HepG2 (cell line): ENCODE measurements around the gene CEACAM3. TPM values are rescaled to one million over a fixed set of nuclear protein-coding genes. Genes with fewer than 3 reads are reported as not detected.
A peak's percentile ranks its signal among the peaks of the same experiment; 100 is the strongest.

ENCODE experiments used
- CENPT ChIP-seq: sonication (generic); formaldehyde crosslinking; IDR thresholded peaks from 2 replicates; pipeline ENCODE4 v1.8.0; 2022; ENCODE audit warnings: low read depth, mild to moderate bottlenecking, moderate library complexity, missing genetic modification reagents
- DNMT1 ChIP-seq: sonication (generic); formaldehyde crosslinking; IDR thresholded peaks from 2 replicates; pipeline ENCODE4 v1.5.1; 2020; ENCODE audit warnings: mild to moderate bottlenecking, missing genetic modification reagents
- EP300 ChIP-seq, 3 experiments: sonication (generic) in 1 of 3; formaldehyde crosslinking in 1 of 3; IDR thresholded peaks; 2 replicates each; pipeline versions ENCODE4 v1.5.1 to v1.6.1; 2011 to 2020; ENCODE audit warnings: low read depth in 2 of 3, low read length in 2 of 3, borderline replicate concordance in 1 of 3, improper control_type of control experiment in 1 of 3, mild to moderate bottlenecking in 1 of 3, missing genetic modification reagents in 1 of 3, moderate library complexity in 1 of 3
- FOXP1 ChIP-seq, 2 experiments: fragments of 450-650 bp in 1 of 2; IDR thresholded peaks; 2 replicates each; pipeline ENCODE4 v1.6.1; 2017 to 2018; ENCODE audit warnings: antibody characterized with exemption in 1 of 2
- GATA4 ChIP-seq: sonication (generic); IDR thresholded peaks from 2 replicates; pipeline ENCODE4 v1.6.1; 2016; ENCODE audit warnings: antibody characterized with exemption, low read depth, borderline replicate concordance
- HOXD1 ChIP-seq: sonication (generic); formaldehyde crosslinking; IDR thresholded peaks from 2 replicates; pipeline ENCODE4 v1.5.0; 2020; ENCODE audit warnings: missing genetic modification reagents
- KLF6 ChIP-seq: IDR thresholded peaks from 2 replicates; pipeline ENCODE4 v1.8.0; 2016; ENCODE audit warnings: missing biosample characterization, missing genetic modification reagents
- MTERF4 ChIP-seq: sonication (generic); formaldehyde crosslinking; IDR thresholded peaks from 2 replicates; pipeline ENCODE4 v1.8.0; 2023; ENCODE audit warnings: mild to moderate bottlenecking, missing genetic modification reagents
- NONO ChIP-seq, 2 experiments: fragments of 450-650 bp in 1 of 2; sonication (generic) in 1 of 2; formaldehyde crosslinking in 1 of 2; IDR thresholded peaks in 1 of 2; conservative IDR thresholded peaks in 1 of 2; 2 replicates each; pipeline versions ENCODE4 v1.6.1 to v1.8.0; 2017 to 2022; ENCODE audit warnings: mild to moderate bottlenecking in 1 of 2, missing genetic modification reagents in 1 of 2, moderate library complexity in 1 of 2
- POGK ChIP-seq: sonication (generic); formaldehyde crosslinking; conservative IDR thresholded peaks from 2 replicates; pipeline ENCODE4 v1.8.0; 2022; ENCODE audit warnings: mild to moderate bottlenecking, moderate library complexity, missing genetic modification reagents
- POLR2G ChIP-seq: fragments of 200-400 bp; formaldehyde crosslinking; IDR thresholded peaks from 2 replicates; pipeline ENCODE4 v1.6.1; 2018; ENCODE audit warnings: mild to moderate bottlenecking, low read depth, low read length, moderate library complexity
- PRPF4 ChIP-seq: fragments of 200-400 bp; formaldehyde crosslinking; IDR thresholded peaks from 2 replicates; pipeline ENCODE4 v1.6.1; 2016; ENCODE audit warnings: low read length, low read depth; ENCODE audit not compliant: poor library complexity, severe bottlenecking
- RFXAP ChIP-seq: sonication (generic); formaldehyde crosslinking; IDR thresholded peaks from 2 replicates; pipeline ENCODE4 v1.4.0; 2020; ENCODE audit warnings: missing genetic modification reagents, borderline replicate concordance
- SMAD3 ChIP-seq: sonication (generic); formaldehyde crosslinking; IDR thresholded peaks from 2 replicates; pipeline ENCODE4 v1.4.0; 2020; ENCODE audit warnings: missing genetic modification reagents
- SMAD9 ChIP-seq: sonication (generic); formaldehyde crosslinking; IDR thresholded peaks from 2 replicates; pipeline ENCODE4 v1.5.1; 2020; ENCODE audit warnings: mild to moderate bottlenecking, missing genetic modification reagents
- SMYD3 ChIP-seq: sonication (generic); formaldehyde crosslinking; IDR thresholded peaks from 2 replicates; pipeline ENCODE4 v1.8.1; 2023; ENCODE audit warnings: mild to moderate bottlenecking, missing genetic modification reagents
- WIZ ChIP-seq: sonication (generic); formaldehyde crosslinking; IDR thresholded peaks from 2 replicates; pipeline ENCODE4 v1.5.1; 2020; ENCODE audit warnings: mild to moderate bottlenecking, missing genetic modification reagents
- ZBTB1 ChIP-seq: sonication (generic); formaldehyde crosslinking; IDR thresholded peaks from 2 replicates; pipeline ENCODE4 v1.4.0; 2020; ENCODE audit warnings: missing genetic modification reagents, borderline replicate concordance
- ZBTB42 ChIP-seq: sonication (generic); formaldehyde crosslinking; IDR thresholded peaks from 2 replicates; pipeline ENCODE4 v1.5.0; 2020; ENCODE audit warnings: mild to moderate bottlenecking, missing genetic modification reagents
- ZNF143 ChIP-seq: sonication (generic); formaldehyde crosslinking; IDR thresholded peaks from 2 replicates; pipeline ENCODE4 v1.4.0; 2020; ENCODE audit warnings: missing genetic modification reagents
- ZNF225 ChIP-seq: sonication (generic); formaldehyde crosslinking; IDR thresholded peaks from 2 replicates; pipeline ENCODE4 v1.4.0; 2020; ENCODE audit warnings: mild to moderate bottlenecking, missing genetic modification reagents
- ZNF615 ChIP-seq: sonication (generic); formaldehyde crosslinking; IDR thresholded peaks from 2 replicates; pipeline ENCODE4 v1.5.0; 2020; ENCODE audit warnings: mild to moderate bottlenecking, missing genetic modification reagents, borderline replicate concordance
- ZNF720 ChIP-seq: sonication (generic); formaldehyde crosslinking; IDR thresholded peaks from 2 replicates; pipeline ENCODE4 v1.4.0; 2020; ENCODE audit warnings: missing genetic modification reagents
- polyA plus RNA-seq, 8 experiments: library from polyadenylated mRNA; depleted of rRNA in 3 of 8; stranded (reverse) in 7 of 8; unstranded in 1 of 8; fragments of >200 nt; fragmentation: Illumina TruSeq in 4 of 8; extraction: Trizol in 4 of 8; gene quantifications; 2 replicates each; pipeline versions ENCODE4 v1.2.1 to v1.2.3, GENCODE V29; 2011 to 2016; ENCODE audit warnings: low read depth in 4 of 8, missing spikeins in 1 of 8, mixed read lengths in 1 of 8; ENCODE audit not compliant: insufficient read depth in 1 of 8
- total RNA-seq, 5 experiments: library from RNA; depleted of rRNA; stranded (reverse); fragments of >200 nt; fragmentation: Illumina TruSeq; extraction: Trizol; gene quantifications; 2 replicates each; pipeline ENCODE4 v1.2.3, GENCODE V29; 2016; ENCODE audit warnings: low read depth in 1 of 5
- TF ChIP-seq, protein P1 (sequence below): sonication (generic); formaldehyde crosslinking; IDR thresholded peaks from 2 replicates; pipeline ENCODE4 v1.9.0; 2021; ENCODE audit warnings: missing genetic modification reagents, borderline replicate concordance

The CEACAM3 gene
- total and polyA plus RNA-seq, 2 of the 13 experiments (the other 11 are each of a cell fraction or from before 2014, with no cell fraction given), result not detected

DNA sequence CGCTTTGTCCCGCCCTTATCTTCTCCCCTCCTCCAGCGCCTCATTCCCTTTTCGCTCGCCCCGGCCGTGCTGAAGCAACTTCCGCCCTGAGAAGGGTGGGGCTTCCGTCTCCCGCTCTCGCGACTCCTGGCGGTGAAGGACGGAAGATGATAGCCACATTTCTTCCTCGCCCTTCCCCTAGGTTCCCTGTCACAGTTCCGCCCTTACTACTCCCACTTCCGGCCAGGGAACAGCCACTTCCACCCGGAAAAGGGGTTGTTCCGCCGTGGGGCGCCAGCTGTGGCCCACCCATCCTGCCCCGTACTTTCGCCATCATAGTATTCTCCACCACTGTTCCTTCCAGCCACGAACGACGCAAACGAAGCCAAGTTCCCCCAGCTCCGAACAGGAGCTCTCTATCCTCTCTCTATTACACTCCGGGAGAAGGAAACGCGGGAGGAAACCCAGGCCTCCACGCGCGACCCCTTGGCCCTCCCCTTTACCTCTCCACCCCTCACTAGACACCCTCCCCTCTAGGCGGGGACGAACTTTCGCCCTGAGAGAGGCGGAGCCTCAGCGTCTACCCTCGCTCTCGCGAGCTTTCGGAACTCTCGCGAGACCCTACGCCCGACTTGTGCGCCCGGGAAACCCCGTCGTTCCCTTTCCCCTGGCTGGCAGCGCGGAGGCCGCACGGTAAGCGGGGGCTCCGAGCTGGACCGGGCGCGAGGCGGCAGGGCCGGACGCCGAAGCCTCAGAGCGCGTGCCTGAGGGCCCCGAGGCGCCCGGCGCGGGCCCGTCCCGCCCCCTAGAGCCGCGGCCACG, 63.4 kb downstream of the CEACAM3 start, which contains the start of gene RPS19 (continued):
- TF ChIP-seq NONO (IDR thresholded peaks at IDR 0.05) (no peak), NONO (CRISPR knock-in tag; conservative IDR thresholded peaks at IDR 0.05) (peak; percentile 63), SMYD3 (peak; percentile 73; the same call in 1 of the 2 replicates), HOXD1 (CRISPR knock-in tag) (peak; percentile 82), SMAD9 (CRISPR knock-in tag) (no peak), WIZ (CRISPR knock-in tag) (no peak), ZNF143 (CRISPR knock-in tag) (peak; percentile 60; the same call in 1 of the 2 replicates), FOXP1 (IDR thresholded peaks at IDR 0.05) (no peak), FOXP1 (CRISPR knock-in tag; IDR thresholded peaks at IDR 0.05) (no peak), ZBTB1 (CRISPR knock-in tag) (no peak), ZBTB42 (CRISPR knock-in tag) (no peak; the same call in 1 of the 2 replicates), PRPF4 (no peak), MTERF4 (CRISPR knock-in tag) (no peak), POLR2G (peak; percentile 96), SMAD3 (CRISPR knock-in tag) (peak; percentile 37; the same call in 1 of the 2 replicates), ZNF225 (no peak), DNMT1 (CRISPR knock-in tag) (no peak), POGK (peak; percentile 61), EP300 (IDR thresholded peaks at IDR 0.05; ENCODE audit: low read depth in 2 of 2, low read length in 2 of 2) (peak; percentile 24 to 28; a peak in 1 of 4 replicates), EP300 (CRISPR knock-in tag; IDR thresholded peaks at IDR 0.05; ENCODE audit: borderline replicate concordance) (no peak), GATA4 (no peak), ZNF720 (0 out of 2 replicates have a peak, but pooled peaks have one; percentile 20), KLF6 (CRISPR knock-in tag) (peak; percentile 85; the same call in 1 of the 2 replicates), CENPT (no peak), RFXAP (CRISPR knock-in tag) (peak; percentile 9; the same call in 1 of the 2 replicates), ZNF615 (CRISPR knock-in tag) (0 out of 2 replicates have a peak, but pooled peaks have one; percentile 37)
- TF ChIP-seq, protein P1, sequence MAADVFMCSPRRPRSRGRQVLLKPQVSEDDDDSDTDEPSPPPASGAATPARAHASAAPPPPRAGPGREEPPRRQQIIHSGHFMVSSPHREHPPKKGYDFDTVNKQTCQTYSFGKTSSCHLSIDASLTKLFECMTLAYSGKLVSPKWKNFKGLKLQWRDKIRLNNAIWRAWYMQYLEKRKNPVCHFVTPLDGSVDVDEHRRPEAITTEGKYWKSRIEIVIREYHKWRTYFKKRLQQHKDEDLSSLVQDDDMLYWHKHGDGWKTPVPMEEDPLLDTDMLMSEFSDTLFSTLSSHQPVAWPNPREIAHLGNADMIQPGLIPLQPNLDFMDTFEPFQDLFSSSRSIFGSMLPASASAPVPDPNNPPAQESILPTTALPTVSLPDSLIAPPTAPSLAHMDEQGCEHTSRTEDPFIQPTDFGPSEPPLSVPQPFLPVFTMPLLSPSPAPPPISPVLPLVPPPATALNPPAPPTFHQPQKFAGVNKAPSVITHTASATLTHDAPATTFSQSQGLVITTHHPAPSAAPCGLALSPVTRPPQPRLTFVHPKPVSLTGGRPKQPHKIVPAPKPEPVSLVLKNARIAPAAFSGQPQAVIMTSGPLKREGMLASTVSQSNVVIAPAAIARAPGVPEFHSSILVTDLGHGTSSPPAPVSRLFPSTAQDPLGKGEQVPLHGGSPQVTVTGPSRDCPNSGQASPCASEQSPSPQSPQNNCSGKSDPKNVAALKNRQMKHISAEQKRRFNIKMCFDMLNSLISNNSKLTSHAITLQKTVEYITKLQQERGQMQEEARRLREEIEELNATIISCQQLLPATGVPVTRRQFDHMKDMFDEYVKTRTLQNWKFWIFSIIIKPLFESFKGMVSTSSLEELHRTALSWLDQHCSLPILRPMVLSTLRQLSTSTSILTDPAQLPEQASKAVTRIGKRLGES, result no peak; the same call in 1 of the 2 replicates
